NCI-H748 (cell line): ENCODE measurements around the gene CTSZ.
"Not testable (repeated sequence)": the region's sequence is repeated elsewhere in the genome, so short reads cannot be mapped to it uniquely, and the experiment has no call there.

Source experiments
- DNase-seq: peaks from one replicate; lab custom pipeline; 2025; ENCODE audit not compliant: unreplicated experiment; lab: John Stamatoyannopoulos, UW

Gene CTSZ

GRCh38 chr20:58982406-58983114 is 24.5 kb downstream of the CTSZ start:
- no peak for DNase-seq

DNA sequence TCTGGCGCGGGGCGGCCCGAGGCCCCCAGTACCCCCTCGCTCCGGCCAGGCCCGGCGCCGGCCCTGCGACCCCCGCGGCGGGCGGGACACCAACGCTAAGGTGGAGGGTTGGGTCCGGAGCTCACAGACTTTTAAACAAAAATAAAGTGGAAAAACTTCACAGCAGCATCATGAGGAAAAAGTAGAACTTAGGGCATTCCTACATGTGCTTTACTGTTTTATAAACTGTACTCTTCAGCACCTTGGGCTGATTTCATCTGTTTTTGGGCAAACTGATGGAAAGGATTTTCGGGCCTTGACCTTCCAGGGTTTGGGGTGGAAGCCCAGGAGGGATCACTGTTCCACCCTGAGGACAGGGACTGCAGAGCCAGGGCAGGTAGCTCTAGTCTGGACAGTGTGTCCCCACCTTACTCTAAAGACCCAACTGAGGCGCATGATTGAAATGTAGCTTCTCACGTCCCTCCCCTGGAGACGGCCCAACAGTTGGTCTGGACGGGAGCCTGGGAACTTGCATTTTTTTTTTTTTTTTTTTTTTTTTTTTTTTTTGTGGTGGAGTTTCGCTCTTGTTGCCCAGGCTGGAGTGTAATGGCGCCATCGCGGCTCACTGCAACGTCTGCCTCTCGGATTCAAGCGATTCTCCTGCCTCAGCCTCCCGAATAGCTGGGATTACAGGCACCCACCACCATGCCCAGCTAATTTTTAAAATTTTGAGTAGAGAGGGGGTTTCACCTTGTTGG is 25.3 kb downstream of the CTSZ start:
- peak; percentile 24 for DNase-seq

GRCh38 chr20:58980711-58981627 is 26.1 kb downstream of the CTSZ start, which contains the start of gene NELFCD:
TSS of gene NELFCD (plus strand) at chr20:58981256. CDS start at chr20:58981310, 54 bp downstream.
- peak; percentile 86 for DNase-seq

- DNase-seq, result no peak
Observed at GRCh38 chr20:58978351-58979190, 28.5 kb downstream of the CTSZ start.

DNA sequence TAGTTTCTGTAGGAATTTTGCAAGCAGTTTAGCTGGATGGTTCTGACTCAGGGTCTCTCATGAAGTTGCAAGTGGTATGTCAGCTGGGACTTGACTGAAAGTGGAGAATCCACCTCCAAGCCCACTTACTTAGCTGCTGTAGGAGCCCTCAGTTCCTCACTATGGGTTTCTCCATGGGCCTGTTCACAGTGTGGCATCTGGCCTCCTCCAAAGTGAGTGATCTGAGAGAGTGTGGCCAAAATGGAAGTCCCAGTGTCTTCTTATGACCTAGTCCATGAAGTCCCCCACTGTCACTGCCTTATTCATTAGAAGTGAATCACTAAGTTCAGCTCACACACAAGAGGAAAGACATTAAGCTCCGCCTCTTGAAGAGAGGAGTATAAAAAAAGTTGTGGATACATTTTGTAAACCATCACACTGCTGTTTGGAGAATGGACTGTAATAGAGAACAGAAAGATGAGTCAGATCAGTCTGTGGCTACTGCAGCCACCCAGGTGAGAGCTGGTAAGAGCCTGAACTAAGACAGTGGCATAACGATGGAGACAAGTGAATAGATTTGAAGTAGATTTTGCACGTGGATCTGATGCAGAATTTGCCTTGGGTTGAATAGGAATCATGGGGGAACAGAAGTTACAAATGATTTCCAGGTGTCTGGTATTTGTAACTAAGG is 30.9 kb downstream of the CTSZ start:
- no peak for DNase-seq

DNA sequence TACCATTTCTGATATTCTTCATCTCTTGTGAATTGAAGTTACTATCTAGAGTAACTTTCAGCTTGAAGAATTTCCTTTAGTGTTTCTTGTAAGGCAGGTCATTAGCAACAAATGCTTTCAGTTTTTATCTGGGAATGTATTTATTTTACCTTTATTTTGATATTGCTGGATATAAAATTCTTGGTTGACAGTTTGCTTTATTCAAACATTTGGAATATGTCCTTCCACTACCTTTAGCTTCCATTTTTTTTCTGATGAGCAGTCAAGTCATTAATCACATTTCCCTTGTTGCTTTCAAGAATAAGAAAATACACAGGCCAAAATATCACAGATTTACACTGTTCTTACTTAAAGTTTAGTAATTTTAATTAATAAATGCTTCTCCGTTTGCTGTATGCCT is 31.7 kb downstream of the CTSZ start:
- no peak for DNase-seq

DNA sequence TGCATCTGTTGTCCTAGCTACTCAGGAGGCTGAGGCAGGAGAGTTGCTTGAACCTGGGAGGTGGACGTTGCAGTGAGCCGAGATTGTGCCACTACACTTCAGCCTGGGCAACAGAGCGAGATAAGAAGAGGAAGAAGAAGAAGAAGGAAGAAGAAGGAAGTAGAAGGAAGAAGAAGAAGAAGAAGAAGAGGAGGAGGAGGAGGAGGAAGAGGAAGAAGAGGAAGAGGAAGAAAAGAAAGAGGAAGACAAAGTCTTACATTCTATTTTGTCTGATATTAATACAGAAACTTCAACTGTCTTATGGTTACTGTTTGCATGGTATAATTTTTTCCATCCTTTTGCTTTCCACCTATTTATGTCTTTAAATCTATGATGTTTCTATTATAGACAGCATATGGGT is 33.2 kb downstream of the CTSZ start:
- no peak for DNase-seq

DNA sequence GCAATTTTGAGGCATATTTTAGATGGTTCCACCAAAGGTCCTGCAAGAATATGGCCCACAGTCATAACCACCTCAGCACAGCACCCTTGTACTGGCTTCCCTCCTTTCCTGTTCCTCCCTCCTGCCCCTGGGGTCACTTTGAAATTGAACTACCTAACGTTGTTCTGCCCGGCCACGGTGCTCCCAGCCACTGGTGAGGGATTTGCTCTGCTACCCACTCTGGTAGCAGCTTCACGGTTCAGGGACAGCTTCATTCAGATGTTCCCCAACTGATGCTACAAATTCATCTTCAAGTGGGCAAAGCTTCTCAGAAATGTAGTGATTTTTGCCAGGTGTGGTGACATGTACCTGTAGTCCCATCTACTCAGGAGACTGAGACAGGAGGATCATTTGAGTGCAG is 33.9 kb downstream of the CTSZ start:
- no peak for DNase-seq

GRCh38 chr20:58971429-58971828 is 35.6 kb downstream of the CTSZ start:
- DNase-seq, result no peak

DNA sequence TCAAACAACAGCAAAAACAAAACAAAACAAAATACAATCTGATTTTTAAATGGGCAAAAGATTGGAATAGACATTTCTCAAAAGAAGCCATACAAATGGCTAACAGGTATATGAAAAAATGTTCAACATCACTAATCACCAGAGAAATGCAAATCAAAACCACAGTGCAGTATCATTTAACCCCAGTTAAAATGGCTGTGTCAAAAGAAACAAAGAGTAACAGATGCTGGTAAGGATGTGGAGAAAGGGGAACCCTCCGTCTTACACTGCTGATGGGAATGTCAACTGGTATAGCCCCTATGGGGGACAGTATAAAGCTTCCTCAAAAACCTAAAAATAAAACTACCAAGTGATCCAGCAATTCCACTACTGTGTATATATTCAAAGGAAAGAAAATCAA is 36.9 kb downstream of the CTSZ start:
- DNase-seq, result no peak

DNA sequence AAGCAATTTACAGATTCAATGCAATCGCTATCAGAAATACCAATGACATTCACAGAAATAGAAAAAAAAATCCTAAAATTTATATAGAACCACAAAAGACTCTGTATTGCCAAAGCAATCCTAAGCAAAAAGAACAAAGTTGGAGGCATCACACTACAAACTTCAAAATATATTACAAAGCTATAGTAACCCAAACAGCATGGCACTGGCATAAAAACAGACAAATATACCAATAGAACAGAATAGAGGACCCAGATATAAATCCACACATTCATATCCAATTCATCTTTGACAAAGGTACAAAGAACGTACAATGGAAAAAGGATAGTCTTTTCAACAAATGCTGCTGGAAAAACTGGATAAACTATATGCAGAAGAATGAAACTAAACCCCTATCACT is 37.6 kb downstream of the CTSZ start:
- DNase-seq, result no peak

DNA sequence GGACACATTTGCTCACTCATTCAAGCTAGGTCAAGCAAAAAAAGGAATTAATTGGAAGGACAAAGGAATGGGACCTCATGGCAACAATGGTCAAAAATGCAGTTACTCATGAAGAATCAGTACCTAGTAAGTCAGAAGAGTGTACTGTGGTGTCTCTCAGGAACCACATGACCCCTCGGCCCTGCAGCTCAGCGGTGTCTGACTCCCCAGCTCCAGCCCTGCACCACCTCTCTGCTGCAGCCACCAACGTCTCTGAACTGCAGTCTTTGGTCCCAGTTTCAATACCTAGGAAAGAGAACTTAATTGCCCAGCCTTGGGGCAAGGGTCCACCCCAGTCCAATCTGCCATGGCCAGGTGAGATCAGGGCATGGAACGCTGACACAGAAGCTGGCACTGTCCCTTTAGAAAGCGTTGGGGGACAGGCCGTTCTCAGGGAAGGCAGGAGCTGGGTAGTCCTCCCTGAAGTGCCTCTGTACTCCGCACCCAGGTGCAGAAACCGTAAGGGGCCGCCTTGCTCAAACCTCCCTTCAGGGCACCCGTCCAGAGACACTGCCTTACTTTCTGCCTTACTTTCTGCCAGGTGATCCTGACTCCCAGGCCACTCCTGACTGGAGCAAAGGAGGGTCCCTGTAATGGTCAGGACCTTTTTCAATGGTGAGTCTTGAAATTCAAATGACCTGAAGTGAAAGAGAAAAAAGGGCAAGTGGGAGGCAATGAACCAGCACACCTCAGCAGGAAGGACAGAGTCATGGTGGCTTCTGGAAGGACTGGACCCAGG is 39.2 kb downstream of the CTSZ start:
- DNase-seq, result no peak

DNA sequence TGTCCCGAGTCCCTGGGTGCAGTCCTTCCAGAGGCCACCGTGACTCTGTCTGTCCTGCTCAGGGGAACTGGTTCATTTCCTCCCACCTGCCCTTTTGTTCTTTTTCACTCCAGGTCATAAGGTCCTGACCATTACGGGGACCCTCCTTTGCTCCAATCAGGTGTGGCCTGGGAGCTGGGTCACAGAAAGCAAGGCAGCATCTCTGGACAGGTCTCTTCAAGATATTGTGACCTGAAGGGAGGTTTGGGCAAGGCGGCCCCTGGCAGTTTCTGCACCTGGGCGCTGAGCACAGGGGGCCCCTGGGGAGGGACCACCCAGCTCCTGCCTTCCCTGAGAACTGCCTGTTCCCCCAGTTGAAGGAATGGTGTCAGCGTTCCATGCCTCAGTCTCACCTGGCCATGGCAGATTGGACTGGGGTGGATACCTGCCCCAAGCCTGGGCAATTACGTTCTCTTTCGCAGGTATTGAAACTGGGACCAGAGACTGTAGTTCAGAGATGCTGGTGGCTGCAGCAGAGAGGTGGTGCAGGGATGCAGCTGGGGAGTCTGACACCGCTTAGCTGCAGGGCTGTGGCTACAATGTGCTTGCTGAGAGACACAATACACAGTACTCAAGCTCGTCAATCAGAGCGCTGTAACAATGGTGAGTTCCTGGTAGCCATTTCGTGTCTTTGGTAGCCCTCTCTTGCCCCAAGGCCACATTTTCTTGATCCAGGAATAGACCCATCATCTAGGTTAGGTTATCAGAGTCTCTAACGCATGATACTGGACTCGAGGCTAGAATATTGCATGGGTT is 41.6 kb downstream of the CTSZ start:
- DNase-seq, result peak; percentile 2

- DNase-seq, result not testable (repeated sequence)
Observed at GRCh38 chr20:58963922-58964321, 43.1 kb downstream of the CTSZ start.

DNA sequence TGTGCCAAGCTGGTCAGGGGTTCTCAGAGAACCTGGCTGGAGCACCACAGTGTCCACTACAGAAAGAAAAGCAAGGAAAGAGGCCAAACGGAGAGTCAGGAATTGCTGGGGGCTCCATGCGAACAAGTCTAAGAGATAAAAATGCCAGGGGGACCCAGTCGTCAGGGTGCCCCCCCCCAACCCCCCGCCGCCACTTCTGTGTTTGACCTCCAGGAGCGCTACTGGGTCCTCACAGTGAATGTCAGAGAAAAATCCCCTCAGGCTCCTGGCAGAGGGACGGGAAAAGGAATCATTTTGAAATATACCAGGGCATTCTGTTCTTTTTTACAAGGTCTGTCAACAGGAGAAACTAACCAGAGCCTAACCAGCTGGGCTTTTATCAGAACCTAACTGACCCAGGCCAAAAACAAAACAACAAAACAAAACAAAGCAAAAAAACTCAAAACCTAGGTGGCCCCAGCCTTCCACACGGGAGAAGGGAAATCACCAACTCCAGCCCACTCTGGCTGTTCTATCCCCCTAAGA is 43.9 kb downstream of the CTSZ start:
- DNase-seq, result no peak

DNA sequence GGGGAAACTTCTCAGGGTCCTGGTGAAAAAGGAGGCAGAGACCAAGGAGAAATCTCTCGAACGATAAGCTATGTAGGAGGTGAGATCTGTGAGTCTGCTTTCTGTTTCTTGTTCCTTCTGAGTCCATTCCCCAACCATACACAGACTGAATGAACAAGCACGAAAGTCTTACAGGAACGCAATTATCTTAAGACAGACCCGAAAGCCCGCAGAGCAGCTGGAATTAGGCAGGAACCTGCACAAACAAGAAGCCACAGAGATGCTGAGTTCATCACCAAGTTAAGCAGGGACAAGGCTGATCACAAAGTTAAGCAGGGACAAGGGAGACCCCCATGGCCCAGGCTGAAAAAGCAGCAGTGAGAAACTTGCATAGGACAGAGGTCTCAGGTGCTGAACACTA is 47.4 kb downstream of the CTSZ start:
- no peak for DNase-seq

- peak; percentile 49 for DNase-seq
Observed at GRCh38 chr20:58956078-58956477, 51.0 kb downstream of the CTSZ start.

- no peak for DNase-seq
Observed at GRCh38 chr20:58953050-58953449, 54.0 kb downstream of the CTSZ start.
